Mesenchymal stem cell (in vitro differentiated cells and primary cell): ENCODE data around the gene ANKRD33.
A peak's percentile ranks its signal among the peaks of the same experiment; 100 is the strongest.

Experiments
- DNase-seq: peaks from one replicate; pipeline ENCODE4 v3.0.0-alpha.2; 2013
- H2AFZ ChIP-seq: one replicate; pipeline ENCODE4 v1.6.1; 2013; ENCODE audit warnings: low read depth, mild to moderate bottlenecking, control low read depth, inconsistent platforms, low read length, moderate library complexity
- H2AK5ac ChIP-seq: 2 replicates; pipeline ENCODE4 v1.6.1; 2013; ENCODE audit warnings: low read length, moderate library complexity, mild to moderate bottlenecking, inconsistent platforms; ENCODE audit not compliant: severe bottlenecking
- H2BK120ac ChIP-seq: one replicate; pipeline ENCODE4 v1.6.1; 2013; ENCODE audit warnings: low read depth, mild to moderate bottlenecking, inconsistent platforms, low read length, moderate library complexity
- H2BK12ac ChIP-seq, 2 experiments: one replicate each; pipeline ENCODE4 v1.6.1; 2013; ENCODE audit warnings: inconsistent platforms in 2 of 2, low read length in 2 of 2, mild to moderate bottlenecking in 2 of 2, moderate library complexity in 2 of 2, control low read depth in 1 of 2
- H2BK15ac ChIP-seq: one replicate; pipeline ENCODE4 v1.6.1; 2013; ENCODE audit warnings: mild to moderate bottlenecking, low read depth, inconsistent platforms; ENCODE audit not compliant: poor library complexity, severe bottlenecking
- H2BK5ac ChIP-seq: 2 replicates; pipeline ENCODE4 v1.6.1; 2013; ENCODE audit warnings: low read depth, mild to moderate bottlenecking, low read length, control low read depth, inconsistent platforms; ENCODE audit not compliant: poor library complexity, severe bottlenecking
- H3K14ac ChIP-seq, 2 experiments: one replicate each; pipeline ENCODE4 v1.6.1; 2013; ENCODE audit warnings: inconsistent platforms in 2 of 2, low read length in 2 of 2, control low read depth in 1 of 2, mild to moderate bottlenecking in 1 of 2, moderate library complexity in 1 of 2
- H3K18ac ChIP-seq, 2 experiments: one replicate each; pipeline ENCODE4 v1.6.1; 2013; ENCODE audit warnings: inconsistent platforms in 2 of 2, low read length in 2 of 2, control low read depth in 1 of 2, low read depth in 1 of 2, mild to moderate bottlenecking in 1 of 2
- H3K23ac ChIP-seq, 2 experiments: one replicate each; pipeline ENCODE4 v1.6.1; 2013; ENCODE audit warnings: inconsistent platforms in 2 of 2, low read length in 2 of 2, mild to moderate bottlenecking in 2 of 2, moderate library complexity in 2 of 2, control low read depth in 1 of 2
- H3K27ac ChIP-seq: 2 replicates; pipeline ENCODE4 v1.5.1; 2013; ENCODE audit warnings: mild to moderate bottlenecking, moderate library complexity, low read length, control low read depth, inconsistent platforms; ENCODE audit not compliant: poor library complexity, severe bottlenecking
- H3K27me3 ChIP-seq, 2 experiments: 2 replicates each; pipeline versions ENCODE4 v1.6.1 to v1.7.0; 2013; ENCODE audit warnings: low read length in 2 of 2, mild to moderate bottlenecking in 2 of 2, moderate library complexity in 2 of 2, control low read depth in 1 of 2, inconsistent platforms in 1 of 2; ENCODE audit not compliant: control insufficient read depth in 1 of 2, insufficient read depth in 1 of 2
- H3K36me3 ChIP-seq, 2 experiments: 2 replicates each; pipeline versions ENCODE4 v1.6.1 to v1.7.0; 2013; ENCODE audit warnings: low read length in 2 of 2, control low read depth in 1 of 2, inconsistent platforms in 1 of 2, low read depth in 1 of 2, mild to moderate bottlenecking in 1 of 2; ENCODE audit not compliant: insufficient read depth in 2 of 2, control insufficient read depth in 1 of 2
- H3K4ac ChIP-seq, 2 experiments: one replicate each; pipeline ENCODE4 v1.6.1; 2013; ENCODE audit warnings: inconsistent platforms in 2 of 2, low read length in 2 of 2, mild to moderate bottlenecking in 2 of 2, moderate library complexity in 2 of 2, control low read depth in 1 of 2, low read depth in 1 of 2
- H3K4me1 ChIP-seq: 2 replicates; pipeline ENCODE4 v1.6.1; 2013; ENCODE audit warnings: low read depth, low read length, control low read depth; ENCODE audit not compliant: control insufficient read depth, insufficient read depth
- H3K4me2 ChIP-seq: 2 replicates; pipeline ENCODE4 v1.6.1; 2013; ENCODE audit warnings: low read length, mild to moderate bottlenecking, inconsistent platforms; ENCODE audit not compliant: poor library complexity, severe bottlenecking
- H3K4me3 ChIP-seq, 2 experiments: 2 replicates each; pipeline versions ENCODE4 v1.5.1 to v1.7.0; 2013; ENCODE audit warnings: low read length in 2 of 2, mild to moderate bottlenecking in 2 of 2, control low read depth in 1 of 2, low read depth in 1 of 2; ENCODE audit not compliant: insufficient read depth in 1 of 2
- H3K79me1 ChIP-seq: replicated peaks from 2 replicates; pipeline ENCODE4 v1.6.1; 2013; ENCODE audit warnings: mild to moderate bottlenecking, control low read depth, low read length, inconsistent platforms; ENCODE audit not compliant: poor library complexity, severe bottlenecking
- H3K9ac ChIP-seq: 2 replicates; pipeline ENCODE4 v1.7.0; 2013; ENCODE audit warnings: mild to moderate bottlenecking, low read length, moderate library complexity
- H3K9me3 ChIP-seq: 2 replicates; pipeline ENCODE4 v1.7.0; 2013; ENCODE audit warnings: mild to moderate bottlenecking, low read length; ENCODE audit not compliant: control insufficient read depth
- H4K8ac ChIP-seq: one replicate; pipeline ENCODE4 v1.6.1; 2013; ENCODE audit warnings: inconsistent platforms, mild to moderate bottlenecking, low read length, moderate library complexity
- H4K91ac ChIP-seq: one replicate; pipeline ENCODE4 v1.6.1; 2013; ENCODE audit warnings: mild to moderate bottlenecking, low read length, inconsistent platforms
- WGBS: methylation state at CpG from one replicate; pipeline ENCODE4 v1.1.7; 2013; ENCODE audit warnings: mixed read lengths; 5-methylcytosine and 5-hydroxymethylcytosine counted together

ANKRD33 gene

DNA sequence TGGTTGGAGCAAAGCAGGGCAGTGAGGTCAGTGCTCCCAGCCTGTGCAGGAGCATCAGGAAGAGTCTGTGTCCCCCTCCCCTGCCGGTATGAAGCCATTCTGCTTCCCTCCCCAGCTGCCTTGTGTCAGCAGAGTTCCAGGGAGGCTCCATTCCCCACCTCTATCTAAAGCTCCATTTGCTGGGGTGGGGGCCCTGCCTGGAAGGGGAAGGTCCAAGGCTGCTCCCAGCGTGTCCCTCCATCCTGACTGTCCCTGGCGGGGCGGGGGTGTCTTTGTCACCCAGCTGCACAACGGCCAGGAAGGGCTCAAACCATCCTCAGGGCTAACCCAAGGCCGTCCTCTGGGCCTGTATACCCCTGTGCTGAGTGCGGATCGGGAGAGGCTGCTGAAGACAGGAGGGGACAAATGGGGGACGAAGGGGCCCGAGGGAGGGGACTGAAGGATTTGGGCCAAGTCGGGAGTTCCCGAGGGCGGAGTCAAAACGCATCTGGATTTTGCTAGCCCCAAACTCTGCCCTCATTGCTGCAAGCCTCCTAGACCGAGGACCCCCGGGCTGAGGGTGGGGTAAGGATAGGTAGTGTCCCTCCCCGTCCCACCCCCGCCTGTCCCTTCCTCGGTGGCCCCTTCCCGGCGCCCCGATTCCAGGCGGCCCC, 18.7 kb downstream of the ANKRD33 start:
- Histone ChIP-seq H2BK12ac (peak overlapping the region; percentile 98 to 99), H2BK15ac (peak overlapping the region; percentile 85), H2BK5ac (no peak overlapping the region), H2AK5ac (no peak overlapping the region), H4K91ac (peak overlapping the region; percentile 99), H3K23ac (peak overlapping the region in 1 of 2 experiments; percentile 34), H3K9ac (peak overlapping the region; percentile 95), H3K4me1 (peaks cover 5% of the 10 kb centered on the region), H4K8ac (peak overlapping the region; percentile 98), H3K27me3 (peaks cover 0 to 4% of the 10 kb centered on the region in 2 experiments), H3K27ac (no peak overlapping the region), H3K4me3 (peak overlapping the region; percentile 46 to 95), H3K9me3 (no peaks in the 10 kb centered on the region), H2AFZ (peak overlapping the region; percentile 64), H3K4ac (peak overlapping the region; percentile 75 to 90), H3K4me2 (no peak overlapping the region), H3K36me3 (peaks cover 0 to 9% of the 10 kb centered on the region in 2 experiments), H3K14ac (peak overlapping the region in 1 of 2 experiments; percentile 56), H3K79me1 (no peaks in the 10 kb centered on the region), H2BK120ac (peak overlapping the region; percentile 96), H3K18ac (peak overlapping the region; percentile 93 to 97)
- WGBS, result 33% methylated on average over 15 of the region's 23 CpGs
- DNase-seq, result no peak

GRCh38 chr12:51907083-51907855, 19.4 kb downstream of the ANKRD33 start, which contains the start of gene ACVRL1:
TSS of gene ACVRL1 (plus strand) at chr12:51907504. CDS start at chr12:51912475, 4,971 bp downstream.
- Histone ChIP-seq H3K36me3 (peaks cover 0 to 9% of the 10 kb centered on the region in 2 experiments), H4K8ac (peak within 1 kb of the TSS; percentile 98), H3K9ac (peak within 1 kb of the TSS; percentile 95), H3K79me1 (no peaks in the 10 kb centered on the region), H3K27me3 (peaks cover 0 to 4% of the 10 kb centered on the region in 2 experiments), H2BK120ac (peak within 1 kb of the TSS; percentile 96), H3K14ac (peak within 1 kb of the TSS in 1 of 2 experiments; percentile 86), H3K4me3 (peak within 1 kb of the TSS; percentile 46 to 95), H2BK5ac (no peak within 1 kb of the TSS), H3K23ac (peak within 1 kb of the TSS; percentile 26 to 79), H3K27ac (no peak within 1 kb of the TSS), H2AK5ac (no peak within 1 kb of the TSS), H3K4ac (peak within 1 kb of the TSS; percentile 75 to 98), H2AFZ (peak within 1 kb of the TSS; percentile 64), H2BK12ac (peak within 1 kb of the TSS; percentile 98 to 99), H4K91ac (peak within 1 kb of the TSS; percentile 99), H3K4me2 (peak within 1 kb of the TSS; percentile 72), H2BK15ac (peak within 1 kb of the TSS; percentile 93), H3K9me3 (no peaks in the 10 kb centered on the region), H3K4me1 (peaks cover 7% of the 10 kb centered on the region), H3K18ac (peak within 1 kb of the TSS; percentile 93 to 97)
- DNase-seq, result no peak
- 27% methylated on average over 57 of the region's 74 CpGs for WGBS

GRCh38 chr12:51907856-51908425, 20.0 kb downstream of the ANKRD33 start:
- H3K79me1 ChIP-seq, result no peaks in the 10 kb centered on the region
- peaks cover 8% of the 10 kb centered on the region for H3K4me1 ChIP-seq
- peak overlapping the region in 1 of 2 experiments; percentile 86 for H3K14ac ChIP-seq
- peak overlapping the region; percentile 51 to 56 for H2BK12ac ChIP-seq
- peak overlapping the region; percentile 75 to 98 for H3K4ac ChIP-seq
- peaks cover 0 to 4% of the 10 kb centered on the region in 2 experiments for H3K27me3 ChIP-seq
- H3K23ac ChIP-seq, result peak overlapping the region in 1 of 2 experiments; percentile 79
- no peak overlapping the region for H2BK5ac ChIP-seq
- no peak overlapping the region for H2AK5ac ChIP-seq
- H4K91ac ChIP-seq, result peak overlapping the region; percentile 99
- H2BK15ac ChIP-seq, result peak overlapping the region; percentile 93
- H3K36me3 ChIP-seq, result peaks cover 0 to 16% of the 10 kb centered on the region in 2 experiments
- no peak overlapping the region for H2AFZ ChIP-seq
- H4K8ac ChIP-seq, result peak overlapping the region; percentile 77
- no peak for DNase-seq
- H3K4me2 ChIP-seq, result peak overlapping the region; percentile 72
- peak overlapping the region; percentile 83 for H2BK120ac ChIP-seq
- peak overlapping the region; percentile 95 for H3K9ac ChIP-seq
- no peak overlapping the region for H3K27ac ChIP-seq
- peak overlapping the region; percentile 93 to 97 for H3K18ac ChIP-seq
- 48% methylated on average over 7 of the region's 7 CpGs for WGBS
- H3K4me3 ChIP-seq, result peak overlapping the region in 1 of 2 experiments; percentile 95
- H3K9me3 ChIP-seq, result no peaks in the 10 kb centered on the region
